Metanephros (tissue), 2 donors: ENCODE data around the gene NCL. TPM values are rescaled to one million over a fixed set of nuclear protein-coding genes. Genes with fewer than 3 reads are reported as not detected.

Experiments used
- small RNA-seq: library from RNA; depleted of rRNA; stranded (forward); fragments of <200 nt; gene quantifications from one replicate; pipeline ENCODE3, GENCODE V24; 2014; ENCODE audit warnings: low replicate concordance
- total RNA-seq: library from RNA; depleted of rRNA; stranded (reverse); fragments of >200 nt; gene quantifications from one replicate; pipeline ENCODE4 v1.2.3, GENCODE V29; 2014

The NCL gene, protein sequence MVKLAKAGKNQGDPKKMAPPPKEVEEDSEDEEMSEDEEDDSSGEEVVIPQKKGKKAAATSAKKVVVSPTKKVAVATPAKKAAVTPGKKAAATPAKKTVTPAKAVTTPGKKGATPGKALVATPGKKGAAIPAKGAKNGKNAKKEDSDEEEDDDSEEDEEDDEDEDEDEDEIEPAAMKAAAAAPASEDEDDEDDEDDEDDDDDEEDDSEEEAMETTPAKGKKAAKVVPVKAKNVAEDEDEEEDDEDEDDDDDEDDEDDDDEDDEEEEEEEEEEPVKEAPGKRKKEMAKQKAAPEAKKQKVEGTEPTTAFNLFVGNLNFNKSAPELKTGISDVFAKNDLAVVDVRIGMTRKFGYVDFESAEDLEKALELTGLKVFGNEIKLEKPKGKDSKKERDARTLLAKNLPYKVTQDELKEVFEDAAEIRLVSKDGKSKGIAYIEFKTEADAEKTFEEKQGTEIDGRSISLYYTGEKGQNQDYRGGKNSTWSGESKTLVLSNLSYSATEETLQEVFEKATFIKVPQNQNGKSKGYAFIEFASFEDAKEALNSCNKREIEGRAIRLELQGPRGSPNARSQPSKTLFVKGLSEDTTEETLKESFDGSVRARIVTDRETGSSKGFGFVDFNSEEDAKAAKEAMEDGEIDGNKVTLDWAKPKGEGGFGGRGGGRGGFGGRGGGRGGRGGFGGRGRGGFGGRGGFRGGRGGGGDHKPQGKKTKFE
- total RNA-seq, result 150 TPM

GRCh38 chr2:231463698-231464575 is at the start of gene NCL:
Gene NCL, minus strand, starts transcription at chr2:231464484. Its CDS starts 131 bp downstream, at chr2:231464353.

Small RNAs within 50 kb of the gene (small RNA-seq; reads per million reads assigned to genes)
- gene RNU2-22P (not detected), gene SNORA75 (5.8 reads per million, percentile 94 among the genes with 10 or more reads in this experiment), gene SNORD20 (not detected), gene SNORD82 (2,463 reads per million, percentile 99 among the genes with 10 or more reads in this experiment)

Other genes with a start within 250 kb of the NCL start
- 4.7 TPM for gene B3GNT7, start 68.8 kb downstream of the NCL start, total RNA-seq
- 1.3 TPM for gene NMUR1, start 66.0 kb upstream of the NCL start, total RNA-seq
- not detected for gene TEX44, start 128.4 kb upstream of the NCL start, total RNA-seq
- 1,202 TPM for gene PTMA, start 244.0 kb upstream of the NCL start, total RNA-seq